ENCODE measurements around the gene G6PC2. TPM values are rescaled to one million over a fixed set of nuclear protein-coding genes. Genes with fewer than 3 reads are reported as not detected.

G6PC2 gene
- total RNA-seq, 1 experiment from 2014 or later = not detected

DNA sequence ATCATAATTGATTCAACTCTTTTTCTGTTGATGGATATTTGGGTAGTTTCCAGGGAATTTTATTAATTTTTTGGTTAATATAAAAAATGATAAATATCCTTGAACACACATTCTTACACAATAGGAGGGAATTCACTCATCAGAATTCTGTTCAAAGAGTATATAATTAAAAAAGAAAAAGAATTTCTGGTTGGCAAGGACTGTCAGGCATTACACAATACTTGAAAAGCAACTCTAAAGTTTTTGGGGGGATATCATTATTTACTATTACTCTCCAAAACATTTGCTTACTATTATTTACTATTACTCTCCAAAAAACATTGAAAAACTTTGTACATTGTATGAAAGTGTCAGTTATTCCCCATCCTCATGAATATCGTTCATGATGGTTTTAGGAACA lies 38.0 kb downstream of the G6PC2 start (continued):
- TF ChIP-seq JAZF1 (CRISPR knock-in tag; IDR thresholded peaks at IDR 0.05) (no peak), SOX15 (CRISPR knock-in tag; IDR thresholded peaks at IDR 0.05) (no peak), GABPB1 (CRISPR knock-in tag; IDR thresholded peaks at IDR 0.05) (no peak), NR1H2 (CRISPR knock-in tag; IDR thresholded peaks at IDR 0.05) (no peak)
- TF ChIP-seq, protein P1, sequence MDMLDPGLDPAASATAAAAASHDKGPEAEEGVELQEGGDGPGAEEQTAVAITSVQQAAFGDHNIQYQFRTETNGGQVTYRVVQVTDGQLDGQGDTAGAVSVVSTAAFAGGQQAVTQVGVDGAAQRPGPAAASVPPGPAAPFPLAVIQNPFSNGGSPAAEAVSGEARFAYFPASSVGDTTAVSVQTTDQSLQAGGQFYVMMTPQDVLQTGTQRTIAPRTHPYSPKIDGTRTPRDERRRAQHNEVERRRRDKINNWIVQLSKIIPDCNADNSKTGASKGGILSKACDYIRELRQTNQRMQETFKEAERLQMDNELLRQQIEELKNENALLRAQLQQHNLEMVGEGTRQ (CRISPR knock-in tag; IDR thresholded peaks at IDR 0.05) = no peak
- TF ChIP-seq, protein P2, sequence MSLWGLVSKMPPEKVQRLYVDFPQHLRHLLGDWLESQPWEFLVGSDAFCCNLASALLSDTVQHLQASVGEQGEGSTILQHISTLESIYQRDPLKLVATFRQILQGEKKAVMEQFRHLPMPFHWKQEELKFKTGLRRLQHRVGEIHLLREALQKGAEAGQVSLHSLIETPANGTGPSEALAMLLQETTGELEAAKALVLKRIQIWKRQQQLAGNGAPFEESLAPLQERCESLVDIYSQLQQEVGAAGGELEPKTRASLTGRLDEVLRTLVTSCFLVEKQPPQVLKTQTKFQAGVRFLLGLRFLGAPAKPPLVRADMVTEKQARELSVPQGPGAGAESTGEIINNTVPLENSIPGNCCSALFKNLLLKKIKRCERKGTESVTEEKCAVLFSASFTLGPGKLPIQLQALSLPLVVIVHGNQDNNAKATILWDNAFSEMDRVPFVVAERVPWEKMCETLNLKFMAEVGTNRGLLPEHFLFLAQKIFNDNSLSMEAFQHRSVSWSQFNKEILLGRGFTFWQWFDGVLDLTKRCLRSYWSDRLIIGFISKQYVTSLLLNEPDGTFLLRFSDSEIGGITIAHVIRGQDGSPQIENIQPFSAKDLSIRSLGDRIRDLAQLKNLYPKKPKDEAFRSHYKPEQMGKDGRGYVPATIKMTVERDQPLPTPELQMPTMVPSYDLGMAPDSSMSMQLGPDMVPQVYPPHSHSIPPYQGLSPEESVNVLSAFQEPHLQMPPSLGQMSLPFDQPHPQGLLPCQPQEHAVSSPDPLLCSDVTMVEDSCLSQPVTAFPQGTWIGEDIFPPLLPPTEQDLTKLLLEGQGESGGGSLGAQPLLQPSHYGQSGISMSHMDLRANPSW (CRISPR knock-in tag; conservative IDR thresholded peaks at IDR 0.05; ENCODE audit: low read depth) = no peak
- TF ChIP-seq, protein P3, sequence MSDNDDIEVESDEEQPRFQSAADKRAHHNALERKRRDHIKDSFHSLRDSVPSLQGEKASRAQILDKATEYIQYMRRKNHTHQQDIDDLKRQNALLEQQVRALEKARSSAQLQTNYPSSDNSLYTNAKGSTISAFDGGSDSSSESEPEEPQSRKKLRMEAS (CRISPR knock-in tag; IDR thresholded peaks at IDR 0.05) = no peak

DNA sequence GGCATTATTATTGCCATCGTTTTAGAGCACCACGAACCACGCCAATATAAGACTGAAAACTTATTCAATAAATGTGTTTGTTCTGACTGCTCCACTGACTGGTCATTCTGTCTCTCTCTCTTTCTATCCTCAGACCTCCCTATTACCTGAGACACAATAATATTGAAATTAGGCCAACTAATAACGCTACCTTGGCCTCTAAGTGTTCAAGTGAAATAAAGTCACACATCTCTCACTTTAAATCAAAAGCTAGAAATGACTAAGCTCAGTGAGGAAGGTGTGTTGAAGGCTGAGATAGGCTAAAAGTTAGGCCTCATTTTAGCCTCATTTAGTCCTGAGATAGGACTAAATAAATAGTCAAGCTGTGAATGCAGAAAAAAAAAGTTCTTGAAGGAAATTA lies 38.8 kb downstream of the G6PC2 start:
- no peak for DNase-seq (ENCODE audit: low spot score)
- CTCF ChIA-PET = interaction anchor here (0.7 kb wide), 1 partner anchor 8 kb away, joined by 3 read pairs; no protein-coding TSS in a partner anchor
- no peak overlapping the region for H3K4me3 Mint-ChIP-seq
- ATAC-seq = no peak
- TF ChIP-seq, protein P4, sequence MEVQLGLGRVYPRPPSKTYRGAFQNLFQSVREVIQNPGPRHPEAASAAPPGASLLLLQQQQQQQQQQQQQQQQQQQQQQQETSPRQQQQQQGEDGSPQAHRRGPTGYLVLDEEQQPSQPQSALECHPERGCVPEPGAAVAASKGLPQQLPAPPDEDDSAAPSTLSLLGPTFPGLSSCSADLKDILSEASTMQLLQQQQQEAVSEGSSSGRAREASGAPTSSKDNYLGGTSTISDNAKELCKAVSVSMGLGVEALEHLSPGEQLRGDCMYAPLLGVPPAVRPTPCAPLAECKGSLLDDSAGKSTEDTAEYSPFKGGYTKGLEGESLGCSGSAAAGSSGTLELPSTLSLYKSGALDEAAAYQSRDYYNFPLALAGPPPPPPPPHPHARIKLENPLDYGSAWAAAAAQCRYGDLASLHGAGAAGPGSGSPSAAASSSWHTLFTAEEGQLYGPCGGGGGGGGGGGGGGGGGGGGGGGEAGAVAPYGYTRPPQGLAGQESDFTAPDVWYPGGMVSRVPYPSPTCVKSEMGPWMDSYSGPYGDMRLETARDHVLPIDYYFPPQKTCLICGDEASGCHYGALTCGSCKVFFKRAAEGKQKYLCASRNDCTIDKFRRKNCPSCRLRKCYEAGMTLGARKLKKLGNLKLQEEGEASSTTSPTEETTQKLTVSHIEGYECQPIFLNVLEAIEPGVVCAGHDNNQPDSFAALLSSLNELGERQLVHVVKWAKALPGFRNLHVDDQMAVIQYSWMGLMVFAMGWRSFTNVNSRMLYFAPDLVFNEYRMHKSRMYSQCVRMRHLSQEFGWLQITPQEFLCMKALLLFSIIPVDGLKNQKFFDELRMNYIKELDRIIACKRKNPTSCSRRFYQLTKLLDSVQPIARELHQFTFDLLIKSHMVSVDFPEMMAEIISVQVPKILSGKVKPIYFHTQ (CRISPR knock-in tag; IDR thresholded peaks at IDR 0.05) = no peak
- TF ChIP-seq, protein P5, sequence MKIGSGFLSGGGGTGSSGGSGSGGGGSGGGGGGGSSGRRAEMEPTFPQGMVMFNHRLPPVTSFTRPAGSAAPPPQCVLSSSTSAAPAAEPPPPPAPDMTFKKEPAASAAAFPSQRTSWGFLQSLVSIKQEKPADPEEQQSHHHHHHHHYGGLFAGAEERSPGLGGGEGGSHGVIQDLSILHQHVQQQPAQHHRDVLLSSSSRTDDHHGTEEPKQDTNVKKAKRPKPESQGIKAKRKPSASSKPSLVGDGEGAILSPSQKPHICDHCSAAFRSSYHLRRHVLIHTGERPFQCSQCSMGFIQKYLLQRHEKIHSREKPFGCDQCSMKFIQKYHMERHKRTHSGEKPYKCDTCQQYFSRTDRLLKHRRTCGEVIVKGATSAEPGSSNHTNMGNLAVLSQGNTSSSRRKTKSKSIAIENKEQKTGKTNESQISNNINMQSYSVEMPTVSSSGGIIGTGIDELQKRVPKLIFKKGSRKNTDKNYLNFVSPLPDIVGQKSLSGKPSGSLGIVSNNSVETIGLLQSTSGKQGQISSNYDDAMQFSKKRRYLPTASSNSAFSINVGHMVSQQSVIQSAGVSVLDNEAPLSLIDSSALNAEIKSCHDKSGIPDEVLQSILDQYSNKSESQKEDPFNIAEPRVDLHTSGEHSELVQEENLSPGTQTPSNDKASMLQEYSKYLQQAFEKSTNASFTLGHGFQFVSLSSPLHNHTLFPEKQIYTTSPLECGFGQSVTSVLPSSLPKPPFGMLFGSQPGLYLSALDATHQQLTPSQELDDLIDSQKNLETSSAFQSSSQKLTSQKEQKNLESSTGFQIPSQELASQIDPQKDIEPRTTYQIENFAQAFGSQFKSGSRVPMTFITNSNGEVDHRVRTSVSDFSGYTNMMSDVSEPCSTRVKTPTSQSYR (CRISPR knock-in tag; IDR thresholded peaks at IDR 0.05) = no peak
- TF ChIP-seq RELA (CRISPR knock-in tag; IDR thresholded peaks at IDR 0.05; ENCODE audit: borderline replicate concordance) (no peak), ZNF416 (CRISPR knock-in tag; IDR thresholded peaks at IDR 0.05) (no peak), CREB1 (CRISPR knock-in tag; IDR thresholded peaks at IDR 0.05) (no peak), SMAD4 (CRISPR knock-in tag; IDR thresholded peaks at IDR 0.05) (no peak)
- TF ChIP-seq, protein P2 (CRISPR knock-in tag; conservative IDR thresholded peaks at IDR 0.05; ENCODE audit: low read depth) = no peak
- TF ChIP-seq, protein P6, sequence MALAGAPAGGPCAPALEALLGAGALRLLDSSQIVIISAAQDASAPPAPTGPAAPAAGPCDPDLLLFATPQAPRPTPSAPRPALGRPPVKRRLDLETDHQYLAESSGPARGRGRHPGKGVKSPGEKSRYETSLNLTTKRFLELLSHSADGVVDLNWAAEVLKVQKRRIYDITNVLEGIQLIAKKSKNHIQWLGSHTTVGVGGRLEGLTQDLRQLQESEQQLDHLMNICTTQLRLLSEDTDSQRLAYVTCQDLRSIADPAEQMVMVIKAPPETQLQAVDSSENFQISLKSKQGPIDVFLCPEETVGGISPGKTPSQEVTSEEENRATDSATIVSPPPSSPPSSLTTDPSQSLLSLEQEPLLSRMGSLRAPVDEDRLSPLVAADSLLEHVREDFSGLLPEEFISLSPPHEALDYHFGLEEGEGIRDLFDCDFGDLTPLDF (CRISPR knock-in tag; IDR thresholded peaks at IDR 0.05) = no peak
- H3K36me3 Mint-ChIP-seq = no peaks in the 10 kb centered on the region
- POLR2A ChIA-PET = no interaction called here
- H3K9me3 Mint-ChIP-seq = no peaks in the 10 kb centered on the region
- H3K27ac Mint-ChIP-seq = no peak overlapping the region
- no peaks in the 10 kb centered on the region for H3K4me1 Mint-ChIP-seq
- H3K27me3 Mint-ChIP-seq (ENCODE audit: low read depth) = no peaks in the 10 kb centered on the region; the same call in 1 of the 2 replicates
